NOMO-1 (cell line): ENCODE measurements around the gene ACTL10.

Experiments
- DNase-seq, 2 experiments: peaks; one replicate each; lab custom pipeline; 2025; ENCODE audit not compliant: unreplicated experiment in 2 of 2; lab: John Stamatoyannopoulos, UW

Gene ACTL10

GRCh38 chr20:33676121-33676520 is 9.4 kb downstream of the ACTL10 start:
- DNase-seq = no peak

- no peak for DNase-seq
Measured at GRCh38 chr20:33676652-33677645, 10.2 kb downstream of the ACTL10 start.

DNA sequence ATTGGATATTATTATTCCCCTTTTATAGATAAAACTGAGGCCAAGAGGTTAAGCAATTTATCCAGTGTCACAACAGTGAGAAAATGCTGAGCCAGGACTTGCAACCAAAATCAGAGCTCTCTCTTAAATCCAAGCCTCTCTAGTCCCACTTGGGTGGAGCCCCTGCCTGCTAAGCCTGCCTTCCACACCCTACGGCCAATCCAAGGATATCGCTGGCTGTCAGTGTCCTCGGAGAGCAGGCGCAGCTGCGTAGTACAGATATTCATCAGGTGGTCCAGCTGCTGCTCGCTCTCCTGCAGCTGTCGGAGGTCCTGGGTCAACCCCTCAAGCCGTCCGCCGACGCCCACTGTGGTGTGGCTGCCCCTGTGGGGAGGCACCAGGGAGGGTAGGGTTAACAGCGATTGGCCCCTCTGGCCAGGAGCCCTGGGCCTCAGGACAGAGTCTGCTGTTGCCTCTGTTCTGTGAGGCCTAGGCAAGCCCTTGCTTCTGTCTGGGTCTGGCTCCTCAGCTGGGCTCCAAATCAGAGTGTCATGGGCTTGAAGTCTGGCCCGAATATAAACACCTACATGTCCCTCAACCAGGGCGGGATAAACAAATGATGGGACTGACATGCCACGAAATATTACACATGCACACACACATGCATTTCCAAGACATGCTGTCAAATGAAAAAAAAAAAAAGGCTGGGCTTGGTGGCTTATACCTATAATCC is 11.4 kb downstream of the ACTL10 start:
- no peak for DNase-seq

DNA sequence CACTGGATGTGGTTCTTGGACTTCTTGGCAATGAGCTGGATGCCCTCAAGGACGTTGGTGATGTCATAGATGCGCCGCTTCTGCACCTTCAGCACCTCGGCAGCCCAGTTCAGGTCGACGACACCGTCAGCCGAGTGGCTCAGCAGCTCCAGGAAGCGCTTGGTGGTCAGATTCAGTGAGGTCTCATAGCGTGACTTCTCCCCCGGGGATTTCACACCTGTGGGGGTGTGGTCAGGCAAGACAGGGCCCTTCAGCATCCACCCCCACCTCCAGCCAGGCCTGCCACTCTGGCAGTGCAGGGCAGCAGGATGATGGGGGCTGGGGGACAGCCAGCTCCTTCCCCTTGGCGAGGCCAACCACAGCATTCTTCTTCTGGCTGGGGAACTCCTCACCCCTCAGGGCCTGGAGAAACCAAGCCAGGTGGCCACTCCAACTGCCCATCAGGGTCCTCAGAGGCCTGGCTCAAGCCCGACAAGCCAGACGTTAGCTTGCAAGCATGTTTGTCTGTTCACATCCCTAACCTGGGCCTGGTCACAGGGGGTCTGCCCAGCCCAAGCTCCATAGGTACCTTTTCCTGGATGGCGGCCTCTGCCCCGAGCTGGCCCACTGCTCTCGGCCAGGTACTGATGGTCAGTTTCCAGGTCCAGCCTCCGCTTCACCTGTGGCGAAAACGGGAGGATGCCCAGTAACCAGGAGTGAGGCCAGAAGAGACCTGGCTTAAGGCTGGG is 13.2 kb downstream of the ACTL10 start:
- DNase-seq = no peak

DNA sequence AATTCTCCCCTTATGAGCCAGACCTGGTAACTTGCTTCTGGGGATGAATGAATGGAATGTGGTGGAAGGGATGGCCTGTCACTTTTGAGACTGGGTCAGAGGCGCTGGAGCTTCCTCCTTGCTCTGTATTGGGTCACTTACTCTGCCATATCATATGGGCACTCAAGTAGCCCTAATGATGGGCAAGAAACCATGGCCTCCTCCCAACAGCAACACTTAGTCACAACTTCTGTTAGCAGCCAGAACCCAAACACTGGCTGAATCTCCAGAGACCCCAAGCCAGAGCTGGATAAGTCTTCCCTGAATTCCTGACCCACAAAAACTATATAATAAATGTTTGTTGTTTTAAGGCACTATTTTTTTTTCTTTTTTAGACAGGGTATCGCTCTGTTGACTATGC is 13.9 kb downstream of the ACTL10 start:
- DNase-seq = no peak

GRCh38 chr20:33681288-33681687 is 14.5 kb downstream of the ACTL10 start:
- DNase-seq = no peak

GRCh38 chr20:33681728-33682353 is 15.1 kb downstream of the ACTL10 start:
- no peak for DNase-seq

- no peak for DNase-seq
Measured at GRCh38 chr20:33684533-33685327, 18.0 kb downstream of the ACTL10 start.

- peak; percentile 43 to 50 for DNase-seq
Measured at GRCh38 chr20:33685328-33686099, 18.8 kb downstream of the ACTL10 start.

DNA sequence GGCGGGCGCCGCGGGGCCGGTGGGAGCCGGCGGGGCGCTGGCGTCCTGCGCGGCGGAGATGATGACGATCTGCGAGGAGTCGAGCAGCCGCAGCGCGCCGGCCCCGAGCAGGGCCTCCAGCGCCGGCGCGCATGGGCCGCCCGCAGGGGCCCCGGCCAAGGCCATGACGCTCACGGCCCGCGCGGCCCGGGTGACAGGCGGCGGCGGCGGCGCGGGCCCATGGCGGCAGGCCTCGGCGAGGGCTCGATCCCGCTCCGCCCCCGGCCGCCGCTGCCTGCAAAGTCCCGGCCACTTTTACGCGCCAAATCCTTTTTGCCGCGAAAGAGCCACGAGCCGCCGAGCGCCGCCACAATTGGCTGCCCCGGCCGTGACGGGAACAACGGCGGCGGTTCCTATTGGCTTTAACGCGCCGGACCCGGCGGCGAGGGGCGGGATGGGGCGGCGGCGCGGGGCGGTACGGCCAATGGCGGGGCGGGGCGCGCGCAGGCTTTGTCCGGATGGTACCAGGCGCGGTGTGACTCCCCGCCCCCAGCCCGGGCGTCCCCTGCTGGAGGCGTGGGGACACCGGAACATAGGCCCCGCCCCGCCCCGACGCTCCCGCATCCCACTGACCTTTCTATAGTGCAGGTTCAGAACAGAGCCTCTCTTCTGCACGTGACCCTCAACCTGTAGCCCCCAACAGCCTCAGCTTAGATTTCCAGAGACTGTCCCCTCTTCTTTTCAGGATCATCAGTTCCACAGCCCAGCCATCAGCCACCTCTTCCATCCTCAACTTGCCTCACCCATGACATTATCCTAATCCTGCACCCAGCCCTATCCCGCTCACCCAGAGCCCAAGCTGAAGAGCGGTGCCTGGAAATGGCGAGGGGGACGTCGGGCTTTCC is 19.6 kb downstream of the ACTL10 start, which contains the start of gene E2F1:
Gene E2F1, minus strand, starts transcription at position 286 of the 884 bp plus-strand sequence. Its CDS starts 121 bp downstream, at position 165.
- DNase-seq = peak; percentile 91 to 96

DNA sequence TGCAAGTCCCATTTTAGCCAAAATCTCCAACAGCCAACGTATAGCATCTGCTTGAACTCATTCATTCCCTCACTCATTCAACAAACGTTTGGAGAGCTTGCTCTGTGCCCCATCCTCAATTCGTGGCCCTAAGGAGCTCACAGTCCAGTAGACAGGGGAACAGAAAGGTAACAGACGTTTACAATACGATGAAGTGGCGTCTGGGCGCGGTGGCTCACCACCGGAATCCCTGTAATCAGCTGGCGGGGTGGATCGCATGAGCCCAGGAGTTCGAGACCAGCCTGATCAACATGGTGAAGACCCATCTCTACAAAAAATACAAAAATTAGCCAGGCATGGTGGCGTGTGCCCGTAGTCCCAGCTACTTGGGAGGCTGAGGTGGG is 20.2 kb downstream of the ACTL10 start:
- no peak for DNase-seq

GRCh38 chr20:33687370-33687915 is 20.7 kb downstream of the ACTL10 start:
- DNase-seq = peak; percentile 88 to 89

DNA sequence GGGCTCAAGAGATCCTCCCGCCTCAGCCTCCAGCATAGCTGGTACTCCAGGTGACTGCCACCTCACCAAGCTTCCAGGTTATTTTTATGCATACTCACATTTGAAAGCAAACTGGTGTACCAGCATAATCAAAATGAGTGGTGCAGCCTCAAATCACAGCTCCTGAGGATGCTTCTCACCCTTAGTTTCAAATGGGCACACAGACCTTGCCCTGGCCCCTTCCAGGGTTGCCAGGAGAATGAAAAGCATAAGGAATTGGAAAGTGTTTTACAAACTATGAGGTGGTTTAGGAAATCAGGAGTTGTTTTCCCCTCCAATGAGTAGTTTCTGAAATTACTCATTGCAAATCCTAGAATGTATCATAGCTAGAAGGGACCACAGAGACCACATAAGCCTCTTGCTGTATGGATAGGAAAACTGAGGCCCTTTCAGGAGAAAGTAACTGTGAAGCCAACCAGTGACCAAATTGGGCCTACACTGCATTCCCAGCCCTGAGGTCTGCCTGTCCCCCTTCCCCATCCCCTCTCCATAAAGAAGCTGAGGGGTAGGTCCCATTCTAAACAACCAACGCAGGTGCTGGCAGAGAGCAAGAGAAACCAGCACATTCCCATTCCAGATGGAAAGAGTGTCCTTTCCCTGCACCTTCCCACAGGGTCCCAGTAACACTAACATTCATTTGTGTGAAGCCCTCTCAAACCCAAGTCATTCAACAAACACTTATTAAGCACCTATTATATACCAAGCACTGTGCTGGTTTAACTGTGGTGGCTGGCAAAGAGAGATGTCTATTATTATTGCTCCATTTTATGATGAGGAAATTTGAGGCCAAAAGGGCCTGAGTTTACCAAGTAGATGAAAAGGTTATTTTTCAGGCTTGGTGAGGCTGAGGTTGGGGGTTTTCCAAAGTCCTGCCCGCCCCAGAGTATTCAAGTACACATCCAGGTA is 21.5 kb downstream of the ACTL10 start:
- DNase-seq = no peak

GRCh38 chr20:33688938-33689424 is 22.2 kb downstream of the ACTL10 start:
- no peak for DNase-seq

DNA sequence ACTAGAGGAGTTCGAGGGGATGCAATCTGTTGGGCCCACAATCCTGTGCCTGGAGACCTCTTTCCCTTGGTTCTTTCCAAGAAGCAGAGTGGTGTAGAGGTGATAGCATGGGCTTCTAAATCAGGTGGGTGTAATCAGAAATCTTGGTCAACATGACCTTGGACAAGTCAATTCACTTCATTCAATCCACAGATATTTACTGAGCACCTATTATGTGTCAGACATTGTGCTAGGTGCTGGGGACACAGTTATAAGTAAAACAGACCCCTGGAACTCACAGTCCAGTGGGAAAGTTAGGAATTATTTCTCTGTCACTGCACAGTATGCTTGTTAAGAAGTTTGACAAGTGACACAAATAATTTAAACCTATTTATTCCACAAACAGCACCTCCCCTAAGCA is 22.8 kb downstream of the ACTL10 start:
- DNase-seq = no peak

- DNase-seq = peak; percentile 78 to 80
Measured at GRCh38 chr20:33689973-33690372, 23.2 kb downstream of the ACTL10 start.
